CD4-positive, CD25-positive, alpha-beta regulatory T cell (primary cell): Measurements from ENCODE around the gene FBXL7. TPM values are rescaled to one million over a fixed set of nuclear protein-coding genes. Genes with fewer than 3 reads are reported as not detected.

Experiments
- ATAC-seq, 2 donors: fragments of 150-1000 bp; cut with Tn5 transposase; one replicate each; pipeline ENCODE4 v1.10.0; 2021; ENCODE audit warnings: low read depth in 2 of 2, moderate number of reproducible peaks in 2 of 2, moderate library complexity in 1 of 2
- DNase-seq, 3 donors: peaks; one replicate each; pipeline versions ENCODE4 v3.0.0 to v3.0.0-alpha.2; 2012 to 2022; ENCODE audit warnings: mixed read lengths in 1 of 3
- H3K27ac ChIP-seq: one replicate; pipeline ENCODE4 v1.7.0; 2013; ENCODE audit warnings: mild to moderate bottlenecking, low read length; ENCODE audit not compliant: insufficient read depth, poor library complexity, severe bottlenecking
- H3K27me3 ChIP-seq: one replicate; pipeline ENCODE4 v1.7.0; 2013; ENCODE audit warnings: low read length; ENCODE audit not compliant: control insufficient read depth, insufficient read depth
- H3K36me3 ChIP-seq: one replicate; pipeline ENCODE4 v1.7.0; 2013; ENCODE audit warnings: mild to moderate bottlenecking, low read length, moderate library complexity; ENCODE audit not compliant: control insufficient read depth, insufficient read depth
- H3K4me1 ChIP-seq: 2 replicates; pipeline ENCODE4 v1.7.0; 2013; ENCODE audit warnings: mild to moderate bottlenecking, low read length; ENCODE audit not compliant: insufficient read depth, control insufficient read depth, poor library complexity, severe bottlenecking
- H3K4me3 ChIP-seq: one replicate; pipeline ENCODE4 v1.7.0; 2013; ENCODE audit warnings: low read depth, mild to moderate bottlenecking, low read length, moderate library complexity
- H3K9me3 ChIP-seq, 2 experiments: 1 replicate in 1 of 2; 2 replicates in 1 of 2; pipeline ENCODE4 v1.7.0; 2013; ENCODE audit warnings: low read length in 2 of 2, mild to moderate bottlenecking in 1 of 2, moderate library complexity in 1 of 2; ENCODE audit not compliant: control insufficient read depth in 2 of 2
- H3K27ac Mint-ChIP-seq, 3 donors: one replicate each; pipeline ENCODE4 v1.8.0; 2020 to 2022; ENCODE audit warnings: mild to moderate bottlenecking in 3 of 3, mixed read lengths in 3 of 3, moderate library complexity in 2 of 3
- H3K27me3 Mint-ChIP-seq: one replicate; pipeline ENCODE4 v1.8.0; 2022; ENCODE audit warnings: mild to moderate bottlenecking, mixed read lengths
- H3K36me3 Mint-ChIP-seq: one replicate; pipeline ENCODE4 v1.8.0; 2020; ENCODE audit warnings: mixed read lengths
- H3K4me1 Mint-ChIP-seq, 4 donors: one replicate each; pipeline ENCODE4 v1.8.0; 2020 to 2022; ENCODE audit warnings: mixed read lengths in 4 of 4, mild to moderate bottlenecking in 1 of 4
- H3K4me3 Mint-ChIP-seq, 4 donors: one replicate each; pipeline ENCODE4 v1.8.0; 2020 to 2022; ENCODE audit warnings: mild to moderate bottlenecking in 4 of 4, mixed read lengths in 4 of 4, moderate library complexity in 3 of 4
- H3K9me3 Mint-ChIP-seq, 7 donors: one replicate each; pipeline ENCODE4 v1.8.0; 2020 to 2022; ENCODE audit warnings: mixed read lengths in 7 of 7, mild to moderate bottlenecking in 3 of 7, moderate library complexity in 2 of 7
- polyA plus RNA-seq, 4 donors: library from polyadenylated mRNA; unstranded; fragments of 300-500 nt; fragmentation: Illumina TruSeq; gene quantifications; one replicate each; pipeline ENCODE4 v1.2.3, GENCODE V29; 2021
- total RNA-seq: library from RNA; stranded (reverse); gene quantifications from one replicate; pipeline ENCODE4 v1.2.3, GENCODE V29; 2022

The FBXL7 gene
- total and polyA plus RNA-seq, 5 donors from 2014 or later = not detected

- Histone ChIP-seq H3K4me3 (no peak overlapping the region), H3K27me3 (no peaks in the 10 kb centered on the region), H3K36me3 (no peaks in the 10 kb centered on the region), H3K27ac (no peak overlapping the region), H3K4me1 (no peaks in the 10 kb centered on the region), H3K9me3 (no peaks in the 10 kb centered on the region)
- no peaks in the 10 kb centered on the region for H3K36me3 Mint-ChIP-seq
- H3K27me3 Mint-ChIP-seq = no peaks in the 10 kb centered on the region
- no peak overlapping the region for H3K4me3 Mint-ChIP-seq
- H3K9me3 Mint-ChIP-seq = peaks cover 0 to 3% (median 0%) of the 10 kb centered on the region in 7 donors
- DNase-seq (no peak), ATAC-seq (no peak)
- H3K27ac Mint-ChIP-seq = no peak overlapping the region
- H3K4me1 Mint-ChIP-seq = no peaks in the 10 kb centered on the region
Observed at GRCh38 chr5:15827741-15828140, 327.8 kb downstream of the FBXL7 start.

- no peaks in the 10 kb centered on the region for H3K36me3 ChIP-seq
- H3K4me3 Mint-ChIP-seq = no peak overlapping the region
- H3K27ac Mint-ChIP-seq = no peak overlapping the region
- peaks cover 0 to 6% (median 0%) of the 10 kb centered on the region in 7 donors for H3K9me3 Mint-ChIP-seq
- H3K36me3 Mint-ChIP-seq = no peaks in the 10 kb centered on the region
- no peaks in the 10 kb centered on the region for H3K4me1 Mint-ChIP-seq
- ATAC-seq (no peak), DNase-seq (no peak)
- no peak overlapping the region for H3K27ac ChIP-seq
- H3K9me3 ChIP-seq = no peaks in the 10 kb centered on the region
- no peaks in the 10 kb centered on the region for H3K27me3 Mint-ChIP-seq
- no peaks in the 10 kb centered on the region for H3K4me1 ChIP-seq
- H3K4me3 ChIP-seq = no peak overlapping the region
- no peaks in the 10 kb centered on the region for H3K27me3 ChIP-seq
Observed at GRCh38 chr5:15831408-15831807, 331.4 kb downstream of the FBXL7 start.

DNA sequence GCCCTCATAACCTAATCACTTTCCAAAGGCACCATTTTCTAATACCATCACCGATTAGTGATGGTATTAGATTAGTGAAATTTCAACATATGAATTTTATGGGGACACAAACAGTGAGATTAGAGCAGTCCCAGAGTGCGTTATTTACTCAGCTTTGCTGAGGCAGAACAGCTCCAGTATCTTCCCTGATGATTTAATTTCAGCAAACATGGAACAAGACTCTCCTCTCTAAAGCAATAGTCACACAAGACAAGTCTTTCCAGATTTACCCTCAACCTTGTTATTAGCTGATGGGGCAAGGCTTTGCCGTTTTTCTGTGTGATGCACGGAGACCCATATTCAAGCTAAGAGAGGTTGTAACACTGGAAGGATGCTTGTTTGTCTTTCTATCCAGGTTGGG lies 333.4 kb downstream of the FBXL7 start:
- H3K27ac ChIP-seq = no peak overlapping the region
- ATAC-seq (no peak), DNase-seq (no peak)
- H3K9me3 ChIP-seq = no peaks in the 10 kb centered on the region
- Mint-ChIP-seq H3K27me3 (no peaks in the 10 kb centered on the region), H3K27ac (no peak overlapping the region), H3K4me1 (no peaks in the 10 kb centered on the region), H3K4me3 (no peak overlapping the region), H3K9me3 (peaks cover 0 to 7% (median 0%) of the 10 kb centered on the region in 7 donors), H3K36me3 (no peaks in the 10 kb centered on the region)
- H3K36me3 ChIP-seq = no peaks in the 10 kb centered on the region
- no peaks in the 10 kb centered on the region for H3K4me1 ChIP-seq
- no peaks in the 10 kb centered on the region for H3K27me3 ChIP-seq
- H3K4me3 ChIP-seq = no peak overlapping the region

GRCh38 chr5:15834596-15835245 lies 334.7 kb downstream of the FBXL7 start:
- Mint-ChIP-seq H3K27ac (no peak overlapping the region), H3K4me3 (no peak overlapping the region)
- H3K9me3 ChIP-seq = no peaks in the 10 kb centered on the region

GRCh38 chr5:15835514-15835913 lies 335.5 kb downstream of the FBXL7 start:
- H3K4me1 ChIP-seq = no peaks in the 10 kb centered on the region
- Mint-ChIP-seq H3K9me3 (peaks cover 0 to 10% (median 2%) of the 10 kb centered on the region in 7 donors), H3K36me3 (no peaks in the 10 kb centered on the region), H3K27me3 (no peaks in the 10 kb centered on the region), H3K4me3 (no peak overlapping the region), H3K27ac (no peak overlapping the region), H3K4me1 (no peaks in the 10 kb centered on the region)
- ATAC-seq (no peak), DNase-seq (no peak)
- no peaks in the 10 kb centered on the region for H3K9me3 ChIP-seq
- H3K27ac ChIP-seq = no peak overlapping the region
- no peak overlapping the region for H3K4me3 ChIP-seq
- no peaks in the 10 kb centered on the region for H3K36me3 ChIP-seq
- H3K27me3 ChIP-seq = no peaks in the 10 kb centered on the region

More at GRCh38 chr5:15834596-15835245, 334.7 kb downstream of the FBXL7 start:
- Histone ChIP-seq H3K36me3 (no peaks in the 10 kb centered on the region), H3K4me3 (no peak overlapping the region), H3K27ac (no peak overlapping the region), H3K4me1 (no peaks in the 10 kb centered on the region), H3K27me3 (no peaks in the 10 kb centered on the region)
- H3K4me1 Mint-ChIP-seq = no peaks in the 10 kb centered on the region
- ATAC-seq (no peak), DNase-seq (no peak)
- no peaks in the 10 kb centered on the region for H3K27me3 Mint-ChIP-seq
- peaks cover 0 to 10% (median 2%) of the 10 kb centered on the region in 7 donors for H3K9me3 Mint-ChIP-seq
- H3K36me3 Mint-ChIP-seq = no peaks in the 10 kb centered on the region

DNA sequence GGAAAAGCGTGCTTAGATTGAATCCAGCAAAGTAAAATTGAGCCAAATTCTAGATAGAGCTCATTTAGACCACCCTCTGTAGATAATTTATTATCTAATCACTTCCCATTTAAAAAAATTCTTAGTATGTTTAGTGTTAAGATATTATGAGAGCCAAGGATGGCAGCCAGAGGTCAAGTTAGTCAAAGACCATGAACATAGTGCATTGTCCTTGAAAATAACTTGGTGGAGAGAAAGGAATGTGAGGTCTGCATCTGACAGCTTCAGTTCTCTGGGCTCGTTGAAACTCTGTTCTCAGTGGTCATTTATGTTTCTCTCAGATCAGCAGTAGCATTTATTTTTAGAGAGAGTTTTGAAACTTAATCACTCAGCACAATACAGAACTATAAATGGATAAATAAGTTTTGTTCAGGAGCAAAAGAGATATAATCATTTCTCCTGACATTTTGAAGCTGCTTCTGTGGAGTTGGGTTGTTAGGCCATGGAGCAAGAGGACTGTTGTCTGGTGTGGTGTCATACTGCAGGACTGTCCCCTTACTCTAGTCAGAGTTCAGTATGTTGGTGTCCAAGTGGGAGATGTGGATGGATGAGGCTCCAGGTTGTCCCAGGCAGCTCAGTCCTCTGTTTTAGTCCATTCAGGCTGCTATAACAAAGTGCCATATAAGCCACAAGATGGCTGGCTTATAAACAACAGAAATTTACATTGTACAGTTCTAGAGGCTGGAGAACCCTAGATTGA lies 337.7 kb downstream of the FBXL7 start:
- DNase-seq = no peak
- Histone ChIP-seq H3K27me3 (no peaks in the 10 kb centered on the region), H3K4me1 (no peaks in the 10 kb centered on the region), H3K9me3 (no peaks in the 10 kb centered on the region), H3K36me3 (no peaks in the 10 kb centered on the region), H3K4me3 (no peak overlapping the region), H3K27ac (no peak overlapping the region)
- no peak for ATAC-seq
- Mint-ChIP-seq H3K27ac (no peak overlapping the region), H3K36me3 (no peaks in the 10 kb centered on the region), H3K4me1 (no peaks in the 10 kb centered on the region), H3K4me3 (no peak overlapping the region), H3K27me3 (no peaks in the 10 kb centered on the region), H3K9me3 (peaks cover 0 to 18% (median 4%) of the 10 kb centered on the region in 7 donors)

DNA sequence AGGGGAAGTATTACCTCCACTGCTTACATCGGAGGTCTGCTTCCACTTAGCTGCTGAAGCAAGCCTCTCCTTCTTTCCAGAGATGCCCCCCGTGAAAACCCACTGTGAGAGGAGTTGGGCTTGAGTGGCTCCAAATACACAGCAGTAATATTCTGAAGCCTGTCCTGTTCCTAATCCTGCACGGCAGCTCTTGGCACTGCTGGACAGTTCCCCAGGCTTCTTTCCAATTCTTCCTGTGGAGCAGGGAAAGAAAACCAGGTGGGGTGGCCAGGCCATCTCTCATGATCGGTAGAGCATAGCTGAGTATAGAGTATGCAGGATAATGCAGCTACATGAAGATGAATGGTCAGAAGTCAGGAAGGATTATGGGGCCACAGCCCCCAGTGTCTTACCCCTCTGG lies 344.3 kb downstream of the FBXL7 start:
- DNase-seq (no peak), ATAC-seq (no peak)
- no peak overlapping the region for H3K4me3 ChIP-seq
- no peaks in the 10 kb centered on the region for H3K27me3 Mint-ChIP-seq
- no peaks in the 10 kb centered on the region for H3K4me1 Mint-ChIP-seq
- H3K27me3 ChIP-seq = no peaks in the 10 kb centered on the region
- no peaks in the 10 kb centered on the region for H3K4me1 ChIP-seq
- H3K4me3 Mint-ChIP-seq = no peak overlapping the region
- H3K9me3 Mint-ChIP-seq = peaks cover 0 to 21% (median 2%) of the 10 kb centered on the region in 7 donors
- H3K36me3 Mint-ChIP-seq = no peaks in the 10 kb centered on the region
- H3K9me3 ChIP-seq = no peaks in the 10 kb centered on the region
- H3K27ac Mint-ChIP-seq = no peak overlapping the region
- H3K27ac ChIP-seq = no peak overlapping the region
- H3K36me3 ChIP-seq = no peaks in the 10 kb centered on the region

DNA sequence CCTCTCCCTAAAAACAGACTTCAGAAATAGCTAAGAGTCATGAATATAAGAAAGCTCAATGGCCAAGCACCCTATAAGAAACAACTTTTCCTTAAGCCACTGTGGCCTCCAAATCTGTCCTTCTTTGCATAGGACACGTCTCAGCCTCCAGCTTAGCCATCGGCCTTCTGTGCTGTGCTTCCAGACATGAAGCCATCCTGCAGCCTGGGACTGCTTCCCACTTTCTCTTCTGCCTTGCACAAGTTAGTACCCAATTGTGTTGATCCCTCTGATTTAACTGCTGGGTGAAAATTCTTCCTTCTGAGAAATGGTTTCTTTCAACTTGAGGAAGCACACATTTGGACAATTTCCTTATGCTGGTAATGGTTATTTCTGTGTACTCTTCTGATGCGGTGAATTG lies 344.9 kb downstream of the FBXL7 start:
- H3K36me3 ChIP-seq = no peaks in the 10 kb centered on the region
- DNase-seq = no peak
- H3K4me1 ChIP-seq = no peaks in the 10 kb centered on the region
- no peaks in the 10 kb centered on the region for H3K4me1 Mint-ChIP-seq
- no peak overlapping the region for H3K27ac ChIP-seq
- no peak overlapping the region for H3K4me3 Mint-ChIP-seq
- no peak overlapping the region for H3K4me3 ChIP-seq
- H3K27me3 Mint-ChIP-seq = no peaks in the 10 kb centered on the region
- no peak for ATAC-seq
- H3K36me3 Mint-ChIP-seq = no peaks in the 10 kb centered on the region
- H3K9me3 Mint-ChIP-seq = peaks cover 0 to 21% (median 1%) of the 10 kb centered on the region in 7 donors
- no peaks in the 10 kb centered on the region for H3K27me3 ChIP-seq
- no peak overlapping the region for H3K27ac Mint-ChIP-seq
- no peaks in the 10 kb centered on the region for H3K9me3 ChIP-seq
